Mucosa of stomach (tissue), 1 donor: Measurements from ENCODE around the gene TSHZ2.

Source experiments
- H3K27me3 ChIP-seq: one replicate; pipeline ENCODE4 v1.7.0; 2013; ENCODE audit warnings: mild to moderate bottlenecking, low read length; ENCODE audit not compliant: control insufficient read depth, insufficient read depth
- H3K36me3 ChIP-seq: one replicate; pipeline ENCODE4 v1.7.0; 2013; ENCODE audit warnings: low read length; ENCODE audit not compliant: control insufficient read depth, insufficient read depth
- H3K4me1 ChIP-seq: one replicate; pipeline ENCODE4 v1.7.0; 2013; ENCODE audit warnings: mild to moderate bottlenecking, low read length; ENCODE audit not compliant: control insufficient read depth, insufficient read depth
- H3K4me3 ChIP-seq: one replicate; pipeline ENCODE4 v1.7.0; 2013; ENCODE audit warnings: low read length
- H3K9ac ChIP-seq: one replicate; pipeline ENCODE4 v1.7.0; 2013; ENCODE audit warnings: mild to moderate bottlenecking, low read length, moderate library complexity
- H3K9me3 ChIP-seq: one replicate; pipeline ENCODE4 v1.7.0; 2013; ENCODE audit warnings: mild to moderate bottlenecking, low read length, moderate library complexity; ENCODE audit not compliant: control insufficient read depth
- donor health status: Pancreatic carcinoma.

The TSHZ2 gene

DNA sequence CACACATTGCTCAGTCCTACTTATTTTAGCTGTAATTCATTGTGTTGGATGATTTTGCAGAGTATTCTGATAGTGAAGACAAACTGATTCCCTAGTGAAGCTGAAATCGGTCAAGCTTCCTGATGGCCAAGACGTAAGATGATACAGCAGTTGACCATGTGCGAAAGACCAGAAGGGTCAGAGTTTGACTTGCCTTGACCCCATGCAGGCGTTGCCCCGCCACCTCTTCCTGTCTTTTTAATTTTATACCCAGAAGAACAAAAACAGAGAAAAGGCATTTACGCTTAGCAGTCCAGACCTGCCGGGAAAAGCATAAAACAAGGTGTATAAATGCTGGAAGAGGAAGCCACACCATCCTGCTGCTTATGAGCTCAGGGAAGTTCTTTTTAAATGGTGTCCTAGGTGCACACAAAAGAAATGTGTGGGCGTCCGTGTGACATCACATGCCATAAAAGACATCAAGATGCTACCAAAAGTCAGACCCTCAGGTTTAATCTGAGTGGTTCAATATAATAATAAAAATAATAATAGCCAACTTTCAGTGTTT is 32.2 kb downstream of the TSHZ2 start:
- Histone ChIP-seq H3K27me3 (no peaks in the 10 kb centered on the region), H3K9ac (no peak overlapping the region), H3K36me3 (no peaks in the 10 kb centered on the region), H3K4me3 (no peak overlapping the region), H3K9me3 (no peaks in the 10 kb centered on the region), H3K4me1 (no peaks in the 10 kb centered on the region)

DNA sequence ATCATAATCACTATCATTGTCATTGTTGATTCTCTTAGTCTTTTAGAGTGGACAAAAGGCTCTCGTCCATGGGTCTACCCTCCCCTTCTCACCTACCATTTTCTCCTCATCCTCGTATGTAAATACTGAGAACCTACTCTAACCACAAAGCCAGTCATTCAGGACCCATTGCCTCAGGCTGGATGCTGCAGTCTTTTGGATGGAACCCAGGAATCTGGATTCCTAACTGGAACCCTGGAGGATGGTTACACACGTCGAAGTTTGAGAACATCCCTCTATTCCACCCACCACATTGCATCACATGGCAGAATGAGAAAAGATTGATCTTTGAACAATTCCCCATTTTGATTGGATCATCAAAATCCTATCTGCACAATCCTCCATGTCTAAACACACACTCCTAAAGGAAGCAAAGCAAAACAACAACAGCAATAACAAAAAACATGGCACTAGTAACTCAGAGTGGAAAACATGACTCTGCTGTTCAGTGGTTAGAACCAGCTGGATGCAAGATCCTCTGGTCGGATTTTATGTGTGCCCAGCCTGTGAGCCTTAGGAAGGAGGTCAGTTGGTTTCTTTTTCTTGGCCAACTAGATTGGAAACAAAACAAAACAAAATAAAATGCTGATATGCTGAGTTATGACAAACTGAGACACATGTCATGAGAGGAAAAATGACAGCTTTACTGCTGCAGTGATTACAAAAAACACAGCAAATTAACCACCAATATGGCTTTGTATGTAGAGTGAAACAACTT is 38.0 kb downstream of the TSHZ2 start:
- Histone ChIP-seq H3K9ac (no peak overlapping the region), H3K4me1 (no peaks in the 10 kb centered on the region), H3K27me3 (no peaks in the 10 kb centered on the region), H3K4me3 (no peak overlapping the region), H3K9me3 (no peaks in the 10 kb centered on the region), H3K36me3 (no peaks in the 10 kb centered on the region)

GRCh38 chr20:53011640-53012039 is 39.5 kb downstream of the TSHZ2 start:
- H3K9ac ChIP-seq = no peak overlapping the region
- H3K27me3 ChIP-seq = no peaks in the 10 kb centered on the region
- no peaks in the 10 kb centered on the region for H3K36me3 ChIP-seq

DNA sequence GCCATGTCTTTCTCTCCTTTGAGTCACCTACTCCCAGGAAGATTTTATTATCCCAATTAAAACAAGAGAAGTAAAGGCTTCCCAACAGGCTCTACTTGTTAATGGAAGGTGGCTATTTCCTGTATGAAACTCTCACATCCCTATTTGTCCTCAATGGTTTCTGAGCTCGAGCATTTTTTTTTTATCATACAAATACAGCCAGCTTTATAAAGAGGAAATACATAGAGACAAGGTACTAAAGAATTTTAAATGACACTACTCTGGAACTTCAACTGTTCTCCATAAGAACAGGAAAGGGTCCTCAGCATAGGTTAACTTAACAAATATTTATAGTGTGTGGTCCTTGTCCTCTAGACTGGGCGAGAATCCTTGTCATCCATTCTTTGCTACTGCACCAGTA is 41.0 kb downstream of the TSHZ2 start:
- H3K9me3 ChIP-seq = no peaks in the 10 kb centered on the region
- H3K9ac ChIP-seq = no peak overlapping the region
- H3K4me1 ChIP-seq = no peaks in the 10 kb centered on the region
- H3K4me3 ChIP-seq = no peak overlapping the region
- H3K36me3 ChIP-seq = no peaks in the 10 kb centered on the region
- H3K27me3 ChIP-seq = no peaks in the 10 kb centered on the region

More at GRCh38 chr20:53011640-53012039, 39.5 kb downstream of the TSHZ2 start:
- no peak overlapping the region for H3K4me3 ChIP-seq
- no peaks in the 10 kb centered on the region for H3K9me3 ChIP-seq
- H3K4me1 ChIP-seq = no peaks in the 10 kb centered on the region

- Histone ChIP-seq H3K9ac (no peak overlapping the region), H3K4me3 (no peak overlapping the region), H3K27me3 (no peaks in the 10 kb centered on the region), H3K9me3 (no peaks in the 10 kb centered on the region), H3K4me1 (no peaks in the 10 kb centered on the region), H3K36me3 (no peaks in the 10 kb centered on the region)
Observed at GRCh38 chr20:53013847-53014246, 41.7 kb downstream of the TSHZ2 start.

DNA sequence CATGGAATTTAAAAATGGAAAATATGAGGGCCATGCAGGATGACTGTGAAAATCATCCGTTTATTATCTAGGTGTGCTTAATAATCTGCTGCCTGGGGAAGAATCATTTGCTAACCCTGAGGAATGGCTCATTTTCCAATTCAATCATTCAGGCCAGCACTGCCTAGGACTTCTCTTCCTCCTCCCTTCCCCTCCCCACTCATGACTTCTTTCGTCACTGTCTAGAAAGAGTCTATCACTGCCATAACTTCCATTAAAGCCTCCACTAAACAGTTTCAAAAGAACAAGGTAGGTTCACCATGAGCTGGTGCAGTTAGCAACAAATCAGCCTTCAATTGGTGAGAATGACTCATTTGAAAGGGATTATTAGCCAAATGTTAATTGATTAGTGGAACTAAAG is 43.9 kb downstream of the TSHZ2 start:
- H3K9ac ChIP-seq = no peak overlapping the region
- no peaks in the 10 kb centered on the region for H3K36me3 ChIP-seq
- no peaks in the 10 kb centered on the region for H3K27me3 ChIP-seq
- H3K9me3 ChIP-seq = no peaks in the 10 kb centered on the region
- no peaks in the 10 kb centered on the region for H3K4me1 ChIP-seq
- no peak overlapping the region for H3K4me3 ChIP-seq

- no peak overlapping the region for H3K9ac ChIP-seq
- H3K4me3 ChIP-seq = no peak overlapping the region
- H3K36me3 ChIP-seq = no peaks in the 10 kb centered on the region
- no peaks in the 10 kb centered on the region for H3K27me3 ChIP-seq
- no peaks in the 10 kb centered on the region for H3K9me3 ChIP-seq
- no peaks in the 10 kb centered on the region for H3K4me1 ChIP-seq
Observed at GRCh38 chr20:53016534-53017042, 44.4 kb downstream of the TSHZ2 start.

DNA sequence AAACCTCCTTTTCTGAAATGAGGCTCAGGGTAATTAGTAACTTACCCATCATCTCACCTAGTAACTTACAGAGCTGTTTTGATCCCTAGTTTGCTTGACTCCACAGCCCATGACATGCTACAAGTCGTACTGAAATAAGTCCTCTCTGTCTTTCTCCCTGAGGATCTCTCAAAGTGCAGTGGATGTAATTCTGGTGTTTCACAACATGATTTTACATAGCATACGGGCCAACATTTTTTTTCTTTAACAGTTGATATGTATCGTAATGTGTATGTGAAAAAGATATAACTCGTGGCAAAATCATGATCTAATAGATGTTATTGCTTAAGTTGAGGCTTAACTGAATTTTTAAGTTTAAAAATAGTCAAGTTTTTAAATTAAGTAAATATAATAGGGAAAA is 45.0 kb downstream of the TSHZ2 start:
- H3K4me1 ChIP-seq = no peaks in the 10 kb centered on the region
- H3K9ac ChIP-seq = no peak overlapping the region
- no peaks in the 10 kb centered on the region for H3K9me3 ChIP-seq
- H3K27me3 ChIP-seq = no peaks in the 10 kb centered on the region
- no peaks in the 10 kb centered on the region for H3K36me3 ChIP-seq
- H3K4me3 ChIP-seq = no peak overlapping the region

DNA sequence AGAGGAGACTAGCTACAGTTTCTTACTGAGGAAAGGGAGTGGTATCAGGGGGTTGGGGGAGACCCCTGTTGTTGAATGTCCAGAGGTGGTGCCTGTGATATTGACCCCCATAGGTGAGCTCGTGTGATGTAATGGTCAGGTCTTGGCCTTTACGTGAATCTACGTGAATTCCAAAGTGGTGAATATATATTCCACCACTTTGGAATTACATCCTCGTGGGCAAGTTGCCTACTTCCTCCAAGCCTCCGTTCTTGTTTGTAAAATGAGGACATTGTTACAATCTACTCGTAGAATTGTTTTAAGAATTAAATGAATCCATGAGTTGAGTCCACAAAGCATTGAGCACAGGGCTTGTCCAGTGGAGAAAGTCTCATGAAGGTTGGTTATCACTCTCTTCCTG is 47.3 kb downstream of the TSHZ2 start:
- no peak overlapping the region for H3K4me3 ChIP-seq
- no peaks in the 10 kb centered on the region for H3K36me3 ChIP-seq
- no peaks in the 10 kb centered on the region for H3K9me3 ChIP-seq
- no peaks in the 10 kb centered on the region for H3K4me1 ChIP-seq
- no peak overlapping the region for H3K9ac ChIP-seq
- no peaks in the 10 kb centered on the region for H3K27me3 ChIP-seq

DNA sequence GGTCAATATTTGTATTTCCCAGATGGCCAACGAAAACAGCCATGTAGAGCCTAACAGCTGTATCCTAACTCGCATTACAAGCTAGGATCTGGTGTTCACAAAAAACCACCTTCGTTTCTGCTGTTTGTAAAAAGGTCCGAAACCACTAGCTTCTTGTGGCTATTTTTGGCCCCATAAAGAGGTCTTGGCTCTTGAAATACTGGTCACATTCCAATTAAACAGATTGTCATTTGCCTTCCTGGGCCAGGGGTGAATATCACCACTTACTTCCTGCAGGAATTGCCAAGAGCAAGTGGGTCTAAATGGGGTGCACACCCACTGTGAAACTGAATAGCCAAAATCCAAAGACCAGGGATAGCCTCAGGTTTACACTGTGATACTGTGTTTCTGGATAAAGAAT is 48.2 kb downstream of the TSHZ2 start:
- H3K9ac ChIP-seq = no peak overlapping the region
- H3K4me1 ChIP-seq = no peaks in the 10 kb centered on the region
- H3K36me3 ChIP-seq = no peaks in the 10 kb centered on the region
- H3K9me3 ChIP-seq = no peaks in the 10 kb centered on the region
- no peak overlapping the region for H3K4me3 ChIP-seq
- no peaks in the 10 kb centered on the region for H3K27me3 ChIP-seq

GRCh38 chr20:53020834-53021233 is 48.7 kb downstream of the TSHZ2 start:
- Histone ChIP-seq H3K9me3 (no peaks in the 10 kb centered on the region), H3K27me3 (no peaks in the 10 kb centered on the region), H3K4me3 (no peak overlapping the region), H3K9ac (no peak overlapping the region), H3K36me3 (no peaks in the 10 kb centered on the region), H3K4me1 (no peaks in the 10 kb centered on the region)

DNA sequence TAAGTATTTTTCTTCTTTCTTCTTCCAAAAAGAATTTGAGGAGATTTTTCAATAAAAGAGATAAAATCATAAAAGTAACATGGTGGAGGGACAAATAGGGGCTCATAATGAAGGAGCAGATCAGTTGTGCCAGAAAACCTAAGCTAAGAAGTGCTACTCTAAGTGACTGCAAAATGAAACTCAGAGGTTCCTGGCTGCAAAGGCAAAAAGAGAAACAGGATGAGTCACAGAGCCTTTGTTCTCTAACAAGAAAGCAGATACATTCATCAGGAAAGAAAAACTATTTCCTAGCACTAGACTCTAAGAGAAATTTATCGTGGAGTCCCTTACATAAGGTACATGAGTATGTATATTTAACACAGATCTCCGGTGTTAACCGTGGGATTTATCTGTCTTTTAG is 49.8 kb downstream of the TSHZ2 start:
- Histone ChIP-seq H3K36me3 (no peaks in the 10 kb centered on the region), H3K9ac (no peak overlapping the region), H3K4me3 (no peak overlapping the region), H3K27me3 (no peaks in the 10 kb centered on the region), H3K9me3 (no peaks in the 10 kb centered on the region), H3K4me1 (no peaks in the 10 kb centered on the region)
